ENCODE data around the gene CRYGA. TPM values are rescaled to one million over a fixed set of nuclear protein-coding genes. Genes with fewer than 3 reads are reported as not detected.

CRYGA gene
- total and polyA plus RNA-seq, 7 donors, result not detected

DNA sequence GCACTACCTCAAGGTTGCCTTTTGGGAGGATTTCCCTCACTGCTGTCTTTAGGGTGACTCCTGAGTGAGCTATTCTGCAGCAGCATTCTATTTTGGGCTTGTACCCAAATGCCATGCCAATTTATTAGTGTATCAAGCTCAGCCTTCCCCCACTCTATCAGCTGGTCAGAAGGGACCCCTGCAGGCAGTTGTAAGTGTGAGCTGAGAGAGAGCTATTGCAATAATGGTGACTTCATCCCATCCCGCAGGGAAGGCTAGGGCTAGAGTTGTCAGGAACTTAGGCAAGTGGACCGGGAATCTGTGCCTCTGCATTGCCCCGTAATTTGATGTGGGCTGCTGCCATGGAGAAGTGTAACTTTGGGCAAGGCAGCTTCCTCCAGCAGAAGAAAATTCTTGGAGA lies 15.6 kb downstream of the CRYGA start:
- WGBS, 3 donors, result 62 to 71% (median 64%) methylated on average over 3 of the region's 3 CpGs
- H3K4me1 ChIP-seq, result no peaks in the 10 kb centered on the region

DNA sequence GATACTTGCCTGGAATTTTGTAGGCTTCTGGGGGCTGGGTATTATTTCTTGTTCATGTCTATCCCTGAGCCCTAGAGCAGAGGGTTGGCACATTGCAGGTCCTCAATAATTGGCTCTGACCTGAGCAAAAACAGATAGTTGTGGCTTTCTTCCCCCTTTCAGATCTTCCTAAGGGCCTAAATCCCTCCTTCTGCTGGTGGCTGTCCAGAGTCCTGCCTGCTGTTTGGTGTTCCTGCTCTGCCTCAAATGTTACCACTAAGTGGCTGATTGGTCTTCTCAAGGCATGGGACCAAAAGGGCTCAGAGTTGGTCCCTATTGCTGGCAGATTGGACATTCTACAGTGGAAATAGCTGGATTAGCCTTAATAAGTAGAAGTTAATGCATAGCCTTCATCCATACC lies 16.4 kb downstream of the CRYGA start:
- H3K36me3 ChIP-seq (ENCODE audit: insufficient read depth in 1 of 2, low read depth in 1 of 2), result no peaks in the 10 kb centered on the region
- H3K27ac ChIP-seq, result no peak overlapping the region
- ATAC-seq (no peak), DNase-seq (no peak)
- no peaks in the 10 kb centered on the region for H3K27me3 ChIP-seq (ENCODE audit: insufficient read depth in 3 of 3, low read length in 2 of 3)
- no peaks in the 10 kb centered on the region for H3K4me1 ChIP-seq
- no peaks in the 10 kb centered on the region for H3K9me3 ChIP-seq
- H3K4me3 ChIP-seq, result no peak overlapping the region
- intact Hi-C loops (cut with DNase I), result no loop called here
- TF ChIP-seq, protein P1, sequence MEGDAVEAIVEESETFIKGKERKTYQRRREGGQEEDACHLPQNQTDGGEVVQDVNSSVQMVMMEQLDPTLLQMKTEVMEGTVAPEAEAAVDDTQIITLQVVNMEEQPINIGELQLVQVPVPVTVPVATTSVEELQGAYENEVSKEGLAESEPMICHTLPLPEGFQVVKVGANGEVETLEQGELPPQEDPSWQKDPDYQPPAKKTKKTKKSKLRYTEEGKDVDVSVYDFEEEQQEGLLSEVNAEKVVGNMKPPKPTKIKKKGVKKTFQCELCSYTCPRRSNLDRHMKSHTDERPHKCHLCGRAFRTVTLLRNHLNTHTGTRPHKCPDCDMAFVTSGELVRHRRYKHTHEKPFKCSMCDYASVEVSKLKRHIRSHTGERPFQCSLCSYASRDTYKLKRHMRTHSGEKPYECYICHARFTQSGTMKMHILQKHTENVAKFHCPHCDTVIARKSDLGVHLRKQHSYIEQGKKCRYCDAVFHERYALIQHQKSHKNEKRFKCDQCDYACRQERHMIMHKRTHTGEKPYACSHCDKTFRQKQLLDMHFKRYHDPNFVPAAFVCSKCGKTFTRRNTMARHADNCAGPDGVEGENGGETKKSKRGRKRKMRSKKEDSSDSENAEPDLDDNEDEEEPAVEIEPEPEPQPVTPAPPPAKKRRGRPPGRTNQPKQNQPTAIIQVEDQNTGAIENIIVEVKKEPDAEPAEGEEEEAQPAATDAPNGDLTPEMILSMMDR (IDR thresholded peaks at IDR 0.05), result no peak

More for the DNA sequence above, 15.6 kb downstream of the CRYGA start:
- intact Hi-C loops (cut with DNase I), result no loop called here
- DNase-seq, result no peak
- no peak overlapping the region for H3K27ac ChIP-seq
- TF ChIP-seq, protein P1 (IDR thresholded peaks at IDR 0.05), result no peak
- ATAC-seq, result no peak
- no peak overlapping the region for H3K4me3 ChIP-seq
- no peaks in the 10 kb centered on the region for H3K9me3 ChIP-seq
- no peaks in the 10 kb centered on the region for H3K27me3 ChIP-seq (ENCODE audit: insufficient read depth in 3 of 3, low read length in 2 of 3)
- no peaks in the 10 kb centered on the region for H3K36me3 ChIP-seq (ENCODE audit: insufficient read depth in 1 of 2, low read depth in 1 of 2)

DNA sequence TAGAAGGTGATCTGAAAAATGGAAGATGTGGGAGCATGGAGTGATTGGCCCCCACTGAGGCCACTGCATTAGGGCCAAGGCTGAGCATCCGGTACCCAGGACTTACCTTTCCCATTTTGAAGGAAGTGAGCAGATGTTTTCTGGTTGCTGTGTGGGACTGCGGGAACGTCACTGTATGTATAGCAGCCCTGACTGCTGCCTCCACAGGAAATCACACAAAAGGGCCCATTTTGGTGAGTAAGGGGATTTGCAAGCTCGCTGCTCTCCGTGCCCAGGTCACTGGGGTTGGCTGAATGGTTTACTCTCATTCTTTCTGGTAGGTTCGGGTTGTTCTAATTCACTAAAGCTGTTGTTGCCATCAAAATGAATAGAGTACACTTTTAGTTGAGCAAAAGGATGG lies 17.4 kb downstream of the CRYGA start, which contains the start of gene CRYGB:
Gene CRYGB, minus strand, starts transcription at position 153 of the 400 bp plus-strand sequence. Its CDS starts 38 bp downstream, at position 115.
- WGBS, 3 donors, result 40 to 59% (median 45%) methylated on average over 6 of the region's 6 CpGs
- ATAC-seq, result no peak
- no peak within 1 kb of the TSS for H3K27ac ChIP-seq
- DNase-seq, result no peak
- no peaks in the 10 kb centered on the region for H3K36me3 ChIP-seq (ENCODE audit: insufficient read depth in 1 of 2, low read depth in 1 of 2)
- no peaks in the 10 kb centered on the region for H3K27me3 ChIP-seq (ENCODE audit: insufficient read depth in 3 of 3, low read length in 2 of 3)
- no peaks in the 10 kb centered on the region for H3K4me1 ChIP-seq
- intact Hi-C loops (cut with DNase I), result no loop called here
- H3K4me3 ChIP-seq, result no peak within 1 kb of the TSS
- H3K9me3 ChIP-seq, result no peaks in the 10 kb centered on the region
- TF ChIP-seq, protein P1 (IDR thresholded peaks at IDR 0.05), result no peak

DNA sequence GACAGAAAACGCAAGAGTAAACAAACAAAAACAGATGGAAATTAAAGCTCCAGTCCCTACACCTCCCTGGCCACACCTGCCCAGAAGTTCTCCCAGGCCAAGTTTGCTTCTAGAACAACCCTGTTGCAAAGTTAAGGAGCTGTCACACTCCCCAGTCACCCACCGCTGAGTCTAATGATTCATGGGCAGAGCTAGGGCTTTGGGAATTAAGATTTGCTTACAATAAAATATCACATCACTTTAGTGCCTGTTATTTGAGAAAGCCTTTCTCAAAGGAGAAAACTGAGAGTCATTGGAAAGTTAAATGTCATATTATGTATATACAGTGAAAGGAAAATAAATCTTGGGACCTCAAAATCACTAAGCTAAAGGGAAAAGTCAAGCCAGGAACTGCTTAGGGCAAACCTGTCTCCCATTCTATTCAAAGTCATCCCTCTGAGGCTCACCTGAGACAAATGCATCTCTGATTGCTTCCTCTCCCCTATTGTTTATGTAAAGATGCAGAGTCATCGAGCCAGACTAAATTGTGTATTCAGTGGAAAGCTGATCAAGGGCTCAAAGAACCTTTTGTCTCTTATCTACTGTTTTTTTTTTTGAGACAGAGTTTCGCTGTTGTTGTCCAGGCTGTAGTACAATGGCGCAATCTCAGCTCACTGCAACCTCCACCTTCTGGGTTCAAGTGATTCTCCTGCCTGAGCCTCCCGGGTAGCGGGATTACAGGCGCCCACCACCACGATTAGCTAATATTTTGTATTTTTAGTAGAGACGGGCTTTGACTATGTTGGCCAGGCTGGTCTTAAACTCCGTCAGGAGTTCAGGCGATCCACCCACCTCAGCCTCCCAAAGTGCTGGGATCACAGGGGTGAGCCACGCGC lies 20.2 kb downstream of the CRYGA start:
- intact Hi-C loops (cut with DNase I), result no loop called here
- H3K4me3 ChIP-seq, result no peak overlapping the region
- no peak overlapping the region for H3K27ac ChIP-seq
- H3K36me3 ChIP-seq (ENCODE audit: insufficient read depth in 1 of 2, low read depth in 1 of 2), result no peaks in the 10 kb centered on the region
- DNase-seq (no peak), ATAC-seq (no peak)
- WGBS, 3 donors, result 51 to 78% (median 59%) methylated on average over 12 to 14 of the region's 14 CpGs
- TF ChIP-seq, protein P1 (IDR thresholded peaks at IDR 0.05), result no peak
- H3K27me3 ChIP-seq (ENCODE audit: insufficient read depth in 3 of 3, low read length in 2 of 3), result no peaks in the 10 kb centered on the region
- no peaks in the 10 kb centered on the region for H3K4me1 ChIP-seq
- no peaks in the 10 kb centered on the region for H3K9me3 ChIP-seq
